Cardiac muscle cell (in vitro differentiated cells and primary cell): Measurements from ENCODE around the gene CFH. TPM values are rescaled to one million over a fixed set of nuclear protein-coding genes. Genes with fewer than 3 reads are reported as not detected.
A peak's percentile ranks its signal among the peaks of the same experiment; 100 is the strongest.

Source experiments
- DNase-seq, 2 donors: peaks; one replicate each; pipeline versions ENCODE4 v3.0.0 to v3.0.0-alpha.2; 2010 to 2017; ENCODE audit warnings: low read depth in 1 of 2, low spot score in 1 of 2
- H3K27ac ChIP-seq: fragments of 200-600 bp; sonication (generic); 2 replicates; pipeline ENCODE4 v1.5.1; 2016
- H3K27me3 ChIP-seq: fragments of 200-600 bp; sonication (generic); 2 replicates; pipeline ENCODE4 v1.6.0; 2016; ENCODE audit warnings: control low read depth
- H3K36me3 ChIP-seq: fragments of 200-600 bp; sonication (generic); 2 replicates; pipeline ENCODE4 v1.5.1; 2016; ENCODE audit warnings: control low read depth
- H3K4me1 ChIP-seq: fragments of 200-600 bp; sonication (generic); 2 replicates; pipeline ENCODE4 v1.8.1; 2017; ENCODE audit warnings: low read depth, mild to moderate bottlenecking, mixed run types
- H3K4me3 ChIP-seq: fragments of 200-600 bp; sonication (generic); 2 replicates; pipeline ENCODE4 v1.5.1; 2016; ENCODE audit warnings: mild to moderate bottlenecking
- H3K9me3 ChIP-seq: fragments of 200-600 bp; sonication (generic); 2 replicates; pipeline ENCODE4 v1.5.1; 2017; ENCODE audit warnings: low read depth, mild to moderate bottlenecking, control low read depth
- CTCF ChIP-seq: IDR thresholded peaks from 2 replicates; pipeline ENCODE4 v1.5.1; 2012; ENCODE audit warnings: low read depth, mild to moderate bottlenecking, low read length
- polyA plus RNA-seq: library from polyadenylated mRNA; unstranded; fragments of >200 nt; fragmentation: Nextera tagmentation; extraction: Ambion mirVana; gene quantifications from 2 replicates; pipeline ENCODE4 v1.2.1, GENCODE V29; 2016
- total RNA-seq: library from RNA; depleted of rRNA; stranded (reverse); fragments of >200 nt; gene quantifications from 2 replicates; pipeline ENCODE4 v1.2.3, GENCODE V29; 2016

CFH gene
- total and polyA plus RNA-seq, 2 experiments from 2014 or later: 0.09 TPM

- DNase-seq: no peak
- H3K4me1 ChIP-seq: no peaks in the 10 kb centered on the region
- TF ChIP-seq CTCF: no peak
- H3K36me3 ChIP-seq: no peaks in the 10 kb centered on the region
- H3K4me3 ChIP-seq: no peak overlapping the region
- H3K9me3 ChIP-seq: no peaks in the 10 kb centered on the region
- H3K27ac ChIP-seq: no peak overlapping the region
- no peaks in the 10 kb centered on the region for H3K27me3 ChIP-seq
Measured at GRCh38 chr1:196717868-196718267, 66.0 kb downstream of the CFH start.

GRCh38 chr1:196723325-196724185 lies 71.7 kb downstream of the CFH start:
- Histone ChIP-seq H3K27me3 (no peaks in the 10 kb centered on the region), H3K4me1 (no peaks in the 10 kb centered on the region), H3K36me3 (no peaks in the 10 kb centered on the region), H3K27ac (no peak overlapping the region), H3K4me3 (no peak overlapping the region), H3K9me3 (no peaks in the 10 kb centered on the region)
- DNase-seq: peak; percentile 40 to 66
- TF ChIP-seq CTCF: peak; percentile 53

- H3K4me3 ChIP-seq: no peak overlapping the region
- H3K27me3 ChIP-seq: no peaks in the 10 kb centered on the region
- no peak overlapping the region for H3K27ac ChIP-seq
- TF ChIP-seq CTCF: peak; percentile 21
- DNase-seq: no peak
- no peaks in the 10 kb centered on the region for H3K9me3 ChIP-seq
- no peaks in the 10 kb centered on the region for H3K36me3 ChIP-seq
- H3K4me1 ChIP-seq: no peaks in the 10 kb centered on the region
Measured at GRCh38 chr1:196732526-196732925, 80.7 kb downstream of the CFH start.

GRCh38 chr1:196733091-196733970 lies 81.5 kb downstream of the CFH start:
- no peak for TF ChIP-seq CTCF
- H3K9me3 ChIP-seq: no peaks in the 10 kb centered on the region
- H3K4me3 ChIP-seq: no peak overlapping the region
- DNase-seq: no peak
- no peaks in the 10 kb centered on the region for H3K27me3 ChIP-seq
- no peaks in the 10 kb centered on the region for H3K36me3 ChIP-seq
- H3K27ac ChIP-seq: no peak overlapping the region
- H3K4me1 ChIP-seq: no peaks in the 10 kb centered on the region

GRCh38 chr1:196734006-196734405 lies 82.2 kb downstream of the CFH start:
- DNase-seq: no peak
- Histone ChIP-seq H3K27me3 (no peaks in the 10 kb centered on the region), H3K36me3 (no peaks in the 10 kb centered on the region), H3K4me1 (no peaks in the 10 kb centered on the region), H3K4me3 (no peak overlapping the region), H3K9me3 (no peaks in the 10 kb centered on the region), H3K27ac (no peak overlapping the region)
- TF ChIP-seq CTCF: no peak
